ENCODE data around the gene AMH.

The AMH gene

DNA sequence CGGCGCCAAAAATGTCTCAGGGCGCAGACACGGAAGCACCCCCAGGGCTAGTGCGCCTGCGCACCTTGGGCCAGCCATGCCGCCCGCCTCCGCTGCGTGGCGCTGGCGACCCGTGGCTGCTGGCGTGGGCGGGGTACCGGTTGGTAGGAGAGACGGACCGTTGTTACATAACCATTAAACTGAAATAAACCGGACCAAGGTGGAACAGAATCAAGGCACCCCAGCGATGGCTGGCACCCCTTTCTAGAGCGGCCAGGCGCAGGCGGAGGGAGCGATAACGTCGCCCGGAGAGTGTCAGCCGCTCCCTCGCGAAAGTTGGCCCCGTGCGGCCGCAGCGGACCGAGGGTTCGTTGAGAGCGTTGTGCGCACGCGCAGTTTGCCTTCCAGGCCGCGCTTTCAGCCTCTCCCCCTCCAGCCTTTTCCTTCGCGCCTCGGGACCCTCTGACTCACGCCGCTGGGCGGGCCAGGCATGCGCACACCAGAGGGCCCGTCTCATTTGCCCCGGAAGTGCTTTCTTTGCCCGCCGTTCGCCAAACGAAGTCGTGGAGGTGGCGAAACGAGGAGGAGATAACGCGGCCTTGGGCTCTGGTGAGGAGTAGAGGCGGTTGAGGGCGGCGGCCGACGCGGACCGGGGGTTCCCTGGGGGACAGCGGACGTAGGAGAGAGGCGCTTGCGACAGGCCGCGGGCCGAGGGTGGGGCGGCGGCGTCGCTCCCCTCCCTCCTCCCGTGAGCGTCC, 12.6 kb upstream of the AMH start, which contains the start of the genes PLEKHJ1 and SF3A2:
Gene PLEKHJ1, minus strand, starts transcription at position 16 of the 737 bp plus-strand sequence. CDS start 81 bp downstream, outside the sequence.
Gene SF3A2, plus strand, starts transcription at position 511 of the 737 bp plus-strand sequence. CDS start 6,595 bp downstream, outside the sequence.
- peak; percentile 96 to 99 for DNase-seq

GRCh38 chr19:2237051-2237868, 11.9 kb upstream of the AMH start:
- DNase-seq = no peak

DNA sequence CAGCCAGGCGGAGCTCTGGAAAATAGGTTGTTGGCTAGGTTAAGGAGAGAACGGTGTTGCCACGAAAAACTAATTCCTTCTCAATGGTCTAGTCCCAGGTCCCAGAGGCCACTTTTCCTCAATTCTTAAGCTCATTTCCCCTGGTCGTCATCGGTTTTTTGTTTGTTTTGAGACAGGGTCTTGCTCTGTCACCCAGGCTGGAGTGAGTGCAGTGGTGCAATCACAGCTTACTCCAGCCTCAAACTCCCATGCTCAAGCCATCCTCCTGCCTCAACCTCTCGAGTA, 11.3 kb upstream of the AMH start:
- no peak for DNase-seq

- DNase-seq = no peak
Observed at GRCh38 chr19:2239173-2239572, 9.9 kb upstream of the AMH start.

DNA sequence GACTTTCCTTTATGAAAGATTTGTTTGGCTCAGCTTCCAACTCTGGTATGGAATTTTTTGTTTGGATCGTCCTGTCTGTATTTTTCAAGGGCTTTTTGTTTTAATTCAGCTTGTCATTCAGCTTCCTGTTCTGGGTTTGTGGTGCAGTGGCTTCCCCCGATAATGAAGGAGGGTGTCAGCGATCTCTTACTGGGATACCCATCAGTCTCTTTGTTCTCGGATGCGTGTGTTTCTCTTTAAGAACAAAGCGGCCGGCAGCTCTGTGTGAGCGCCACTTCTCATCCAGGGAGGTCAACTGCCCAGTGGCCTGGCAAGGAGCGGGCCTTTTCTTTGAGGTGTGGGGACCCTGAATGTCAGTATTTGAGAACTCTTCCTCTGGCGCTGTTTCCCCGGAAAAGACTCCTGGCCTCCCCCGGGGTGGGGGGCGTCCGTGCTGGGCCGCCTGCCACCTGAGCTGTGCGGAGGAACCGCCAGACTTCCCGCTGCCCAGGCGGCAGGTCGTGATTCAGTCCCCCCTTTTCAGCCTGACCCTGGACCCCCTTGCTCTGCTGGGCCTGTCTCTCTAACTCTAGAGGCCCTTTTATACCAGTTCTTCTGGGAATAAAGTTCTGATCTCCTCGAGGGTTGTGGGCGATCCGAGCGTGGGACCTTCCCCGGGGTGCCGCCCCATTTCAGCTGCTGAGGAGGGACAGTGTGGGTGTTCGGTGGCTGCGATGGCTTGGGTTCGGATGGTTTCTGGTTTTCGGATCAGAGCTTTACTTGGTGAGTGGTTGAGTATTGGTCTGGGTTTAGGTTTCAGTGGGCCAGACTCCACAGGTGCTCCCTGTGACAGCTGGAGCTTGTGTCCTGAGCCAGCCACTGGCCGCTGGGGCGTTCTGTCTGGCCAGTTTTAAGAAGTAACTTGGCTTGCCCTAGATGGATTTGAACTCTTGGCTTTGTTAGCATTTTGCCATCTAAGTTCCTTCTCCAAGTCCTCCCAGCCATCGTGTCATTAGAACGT, 9.1 kb upstream of the AMH start:
- DNase-seq = no peak

DNA sequence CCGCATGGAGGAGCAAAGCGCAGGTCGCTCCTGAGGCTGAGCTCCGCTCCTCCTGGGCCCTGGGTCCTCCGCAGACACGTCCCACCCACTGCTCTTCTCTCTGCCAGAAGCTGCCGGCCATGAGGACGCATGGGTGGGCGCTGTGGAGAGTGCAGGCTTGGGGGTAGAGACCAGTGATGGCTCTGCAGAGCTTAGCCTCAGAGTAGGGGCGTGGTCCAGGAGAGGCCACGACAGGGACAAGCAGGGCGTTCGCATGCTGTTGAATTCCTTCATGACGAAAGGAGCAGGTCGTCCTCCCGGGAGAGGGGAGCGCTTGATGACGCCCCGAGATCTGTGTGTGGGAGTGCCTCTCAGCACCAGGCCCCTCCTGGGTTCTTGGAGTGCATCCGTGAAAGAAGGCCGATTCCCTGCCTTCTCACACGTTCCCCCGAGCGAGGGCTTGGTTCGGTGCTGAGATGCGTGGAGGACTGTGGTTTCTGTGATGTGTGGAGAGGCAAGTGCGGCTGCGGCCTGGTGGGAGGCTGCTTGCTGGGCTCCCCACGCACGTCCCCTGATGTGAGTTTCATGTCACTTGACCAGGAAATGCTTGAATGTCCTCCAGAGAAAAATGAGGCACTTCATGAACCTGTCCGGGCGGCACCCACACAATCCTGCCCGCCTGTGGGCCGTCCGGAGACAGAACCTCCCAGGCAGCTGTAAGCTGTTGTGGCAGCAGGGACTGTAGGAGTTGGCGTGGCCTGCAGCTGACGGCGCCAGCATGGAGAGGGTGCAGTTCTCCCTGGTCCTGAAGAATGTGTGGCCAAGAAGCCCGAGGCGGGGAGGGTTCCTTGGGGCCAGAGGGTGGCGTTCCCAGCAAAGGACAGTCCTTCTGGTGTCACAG, 8.0 kb upstream of the AMH start:
- DNase-seq = no peak

- DNase-seq = no peak
Observed at GRCh38 chr19:2242092-2242537, 7.0 kb upstream of the AMH start.

GRCh38 chr19:2242816-2243215, 6.3 kb upstream of the AMH start:
- no peak for DNase-seq

DNA sequence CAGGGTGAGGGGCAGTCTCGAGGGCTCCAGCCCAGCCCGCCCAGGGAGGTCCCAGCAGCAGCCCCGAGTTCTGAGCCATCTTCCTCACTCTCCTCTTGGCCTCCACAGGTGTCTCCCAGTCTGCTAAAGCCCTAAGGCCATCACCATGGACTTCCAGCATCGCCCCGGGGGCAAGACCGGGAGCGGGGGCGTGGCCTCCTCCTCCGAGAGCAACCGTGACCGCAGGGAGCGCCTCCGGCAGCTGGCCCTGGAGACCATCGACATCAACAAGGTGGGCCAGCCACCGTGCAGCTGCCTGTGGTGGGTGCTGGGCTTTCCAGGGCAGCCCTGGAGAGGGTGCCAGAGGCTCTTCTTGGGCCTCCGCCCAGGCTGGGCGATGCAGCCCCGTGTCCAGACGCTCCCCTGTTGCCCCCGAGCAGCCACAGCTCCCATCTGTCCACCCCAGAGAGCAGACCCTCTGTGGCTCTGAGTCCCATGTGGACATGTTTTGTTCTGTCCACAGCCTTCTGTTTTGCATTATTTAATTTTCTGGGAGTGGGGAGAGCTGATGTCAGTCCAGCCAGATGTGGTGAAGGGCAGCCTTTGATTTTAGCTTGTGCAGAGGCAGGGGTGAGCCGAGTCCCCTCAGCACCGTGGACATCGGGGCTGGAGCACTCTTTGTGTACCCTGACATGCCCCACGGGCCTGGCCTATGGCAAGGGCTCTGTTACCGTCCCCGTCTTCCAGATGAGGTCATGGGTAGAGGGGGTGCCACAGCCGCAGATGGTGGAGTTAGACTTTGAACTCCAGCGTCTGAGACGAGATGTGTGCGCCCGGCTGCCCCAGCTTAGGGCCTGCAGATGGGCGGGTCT, 5.6 kb upstream of the AMH start:
- no peak for DNase-seq

DNA sequence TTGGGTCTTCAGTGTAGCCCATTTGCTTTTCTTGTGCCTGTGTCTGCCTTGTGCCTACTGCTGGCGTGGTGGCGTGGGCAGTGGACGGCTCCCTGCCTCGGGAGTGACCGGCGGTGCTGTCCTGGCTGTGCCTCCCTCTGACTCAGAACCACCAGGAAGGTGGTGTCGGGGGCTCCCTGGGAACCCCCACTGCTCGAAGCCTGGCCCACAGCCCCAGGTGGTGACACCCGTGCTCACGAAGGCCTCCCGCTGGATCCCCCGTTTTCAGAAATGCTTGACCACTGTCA, 5.1 kb upstream of the AMH start:
- no peak for DNase-seq

- DNase-seq = no peak
Observed at GRCh38 chr19:2244486-2244885, 4.6 kb upstream of the AMH start.

- DNase-seq = no peak
Observed at GRCh38 chr19:2245273-2245672, 3.9 kb upstream of the AMH start.

- no peak for DNase-seq
Observed at GRCh38 chr19:2246014-2246620, 3.0 kb upstream of the AMH start.

DNA sequence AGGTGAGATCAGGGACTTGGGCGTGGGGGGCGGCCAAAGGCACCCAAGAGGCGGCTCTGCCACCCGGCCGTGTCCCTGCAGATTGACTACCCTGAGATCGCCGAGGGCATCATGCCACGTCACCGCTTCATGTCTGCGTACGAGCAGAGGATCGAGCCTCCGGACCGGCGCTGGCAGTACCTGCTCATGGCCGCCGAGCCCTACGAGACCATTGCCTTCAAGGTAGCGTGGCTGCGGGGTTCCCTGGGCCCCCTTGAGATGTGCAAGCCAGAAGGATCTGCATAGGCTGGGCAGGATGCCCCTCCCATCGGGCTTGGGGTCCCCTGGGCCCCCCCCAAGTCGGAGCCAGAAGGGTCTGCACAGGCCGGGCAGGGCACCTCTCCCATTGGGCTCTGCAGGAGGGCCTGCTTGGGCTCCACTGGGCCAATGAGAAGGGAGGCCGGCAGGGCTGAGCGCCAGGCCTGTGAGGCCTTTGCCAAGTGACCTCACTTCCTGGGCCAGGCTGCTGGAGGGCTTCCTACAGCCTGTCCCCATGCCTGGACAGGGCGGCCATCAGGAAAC, 2.2 kb upstream of the AMH start:
- no peak for DNase-seq

- DNase-seq = no peak
Observed at GRCh38 chr19:2247433-2248101, 1.6 kb upstream of the AMH start.

DNA sequence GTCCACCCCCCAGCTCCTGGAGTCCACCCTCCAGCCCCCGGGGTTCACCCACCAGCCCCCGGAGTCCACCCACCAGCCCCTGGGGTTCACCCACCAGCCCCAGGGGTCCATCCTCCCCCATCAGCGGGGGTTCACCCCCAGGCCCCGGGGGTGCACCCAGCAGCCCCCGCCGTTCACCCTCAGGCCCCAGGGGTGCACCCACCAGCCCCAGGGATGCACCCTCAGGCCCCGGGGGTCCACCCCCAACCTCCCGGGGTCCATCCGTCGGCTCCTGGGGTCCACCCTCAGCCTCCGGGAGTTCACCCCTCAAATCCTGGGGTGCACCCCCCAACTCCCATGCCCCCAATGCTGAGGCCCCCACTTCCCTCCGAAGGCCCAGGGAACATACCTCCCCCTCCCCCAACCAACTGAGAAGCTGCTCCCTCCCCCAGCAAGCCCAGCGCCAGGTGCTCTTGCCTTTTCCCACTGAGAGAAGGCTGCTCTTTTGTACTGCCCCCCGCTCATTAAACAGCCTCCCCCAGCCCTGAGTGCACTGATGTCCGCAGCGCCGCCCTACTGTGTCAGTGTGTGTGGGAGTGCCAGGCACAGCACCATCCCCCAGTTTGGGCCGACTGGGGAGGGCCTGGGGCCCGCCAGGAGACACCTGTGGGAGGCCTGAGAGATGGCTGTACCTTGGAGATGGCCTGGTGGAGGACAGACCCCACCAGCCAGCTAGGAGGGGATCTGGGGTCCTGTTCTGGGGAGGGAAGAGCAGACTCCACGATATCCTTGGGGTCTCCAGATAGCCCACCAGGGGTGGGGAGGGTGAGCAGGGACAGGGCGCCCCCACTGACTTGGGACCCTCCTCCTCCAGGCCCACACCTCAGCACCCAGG, 750 bp upstream of the AMH start:
- no peak for DNase-seq

GRCh38 chr19:2249880-2250765, 1.0 kb downstream of the AMH start:
- DNase-seq = no peak

GRCh38 chr19:2250766-2251105, 1.6 kb downstream of the AMH start:
- no peak for DNase-seq

All from NCI-H187 (cell line).